Epithelial cell of esophagus (primary cell): Measurements from ENCODE around the gene CLSTN3.
"Not testable (repeated sequence)": the region's sequence is repeated elsewhere in the genome, so short reads cannot be mapped to it uniquely, and the experiment has no call there.

Experiments used
- DNase-seq: peaks from one replicate; pipeline ENCODE4 v3.0.0; 2010; ENCODE audit warnings: low read depth
- H3K4me3 ChIP-seq: 2 replicates; pipeline ENCODE4 v1.5.1; 2011; ENCODE audit warnings: mild to moderate bottlenecking, low read length, control low read depth
- TF ChIP-seq, protein P1 (sequence below): IDR thresholded peaks from 2 replicates; pipeline ENCODE4 v1.5.1; 2011; ENCODE audit warnings: low read depth, mild to moderate bottlenecking, low read length, control low read depth, inconsistent platforms; ENCODE audit not compliant: insufficient read depth; ENCODE audit errors: missing control alignments

The CLSTN3 gene

DNA sequence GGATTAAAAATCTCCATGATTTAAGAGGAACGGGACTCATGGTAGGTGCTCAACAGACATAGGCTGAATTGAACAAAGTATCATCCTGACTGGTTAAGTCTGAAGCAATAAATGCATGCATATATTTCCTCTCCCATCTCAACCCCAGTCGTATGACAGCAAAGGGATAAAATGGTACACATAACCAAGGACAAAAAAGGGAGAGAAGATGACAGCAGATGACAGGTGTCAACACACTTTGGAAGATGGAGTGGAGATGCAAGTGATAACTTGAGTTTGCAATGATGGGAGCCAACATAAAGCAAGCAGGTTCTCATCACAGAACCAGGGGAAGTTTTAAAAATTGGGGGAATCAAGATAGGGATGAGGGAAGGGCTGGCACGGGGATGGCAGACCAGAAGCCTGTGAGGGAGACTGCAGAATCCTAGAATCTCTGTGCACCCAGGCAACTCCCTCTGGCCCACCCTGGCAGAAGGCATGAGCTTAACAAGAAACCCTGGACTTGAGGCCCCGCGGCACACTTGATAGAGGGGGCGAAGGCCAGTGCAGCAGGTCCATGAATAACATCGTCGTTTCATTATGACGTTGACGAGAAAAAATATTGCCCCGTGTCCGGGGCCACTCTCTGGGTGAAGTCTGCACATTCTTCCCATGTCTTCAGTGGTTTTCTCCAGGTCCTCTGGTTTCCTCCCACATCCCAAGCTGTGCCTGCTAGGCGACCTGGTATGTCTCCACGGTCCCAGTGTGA lies 26.2 kb upstream of the CLSTN3 start:
- TF ChIP-seq, protein P1, sequence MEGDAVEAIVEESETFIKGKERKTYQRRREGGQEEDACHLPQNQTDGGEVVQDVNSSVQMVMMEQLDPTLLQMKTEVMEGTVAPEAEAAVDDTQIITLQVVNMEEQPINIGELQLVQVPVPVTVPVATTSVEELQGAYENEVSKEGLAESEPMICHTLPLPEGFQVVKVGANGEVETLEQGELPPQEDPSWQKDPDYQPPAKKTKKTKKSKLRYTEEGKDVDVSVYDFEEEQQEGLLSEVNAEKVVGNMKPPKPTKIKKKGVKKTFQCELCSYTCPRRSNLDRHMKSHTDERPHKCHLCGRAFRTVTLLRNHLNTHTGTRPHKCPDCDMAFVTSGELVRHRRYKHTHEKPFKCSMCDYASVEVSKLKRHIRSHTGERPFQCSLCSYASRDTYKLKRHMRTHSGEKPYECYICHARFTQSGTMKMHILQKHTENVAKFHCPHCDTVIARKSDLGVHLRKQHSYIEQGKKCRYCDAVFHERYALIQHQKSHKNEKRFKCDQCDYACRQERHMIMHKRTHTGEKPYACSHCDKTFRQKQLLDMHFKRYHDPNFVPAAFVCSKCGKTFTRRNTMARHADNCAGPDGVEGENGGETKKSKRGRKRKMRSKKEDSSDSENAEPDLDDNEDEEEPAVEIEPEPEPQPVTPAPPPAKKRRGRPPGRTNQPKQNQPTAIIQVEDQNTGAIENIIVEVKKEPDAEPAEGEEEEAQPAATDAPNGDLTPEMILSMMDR: no peak
- H3K4me3 ChIP-seq: no peak overlapping the region
- no peak for DNase-seq

DNA sequence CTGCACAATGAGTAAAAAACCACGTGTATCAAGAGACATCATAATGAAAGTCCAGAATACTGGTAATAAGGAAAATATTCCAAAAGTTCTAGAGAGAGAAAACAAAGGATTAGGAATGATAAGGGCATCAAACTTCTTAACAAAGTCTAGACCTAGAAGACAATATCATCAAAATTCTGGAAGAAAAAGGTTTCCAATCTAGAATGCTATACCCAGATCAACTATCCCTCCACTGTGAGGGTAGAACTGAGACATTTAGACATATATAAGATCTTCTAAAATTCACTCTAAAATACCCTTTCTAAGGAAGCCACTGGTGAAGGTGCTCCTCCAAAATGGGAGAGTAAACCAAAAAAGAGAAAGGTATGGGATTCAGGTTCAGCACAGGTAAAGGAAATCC lies 24.1 kb upstream of the CLSTN3 start:
- TF ChIP-seq, protein P1: no peak
- H3K4me3 ChIP-seq: no peak overlapping the region
- no peak for DNase-seq

DNA sequence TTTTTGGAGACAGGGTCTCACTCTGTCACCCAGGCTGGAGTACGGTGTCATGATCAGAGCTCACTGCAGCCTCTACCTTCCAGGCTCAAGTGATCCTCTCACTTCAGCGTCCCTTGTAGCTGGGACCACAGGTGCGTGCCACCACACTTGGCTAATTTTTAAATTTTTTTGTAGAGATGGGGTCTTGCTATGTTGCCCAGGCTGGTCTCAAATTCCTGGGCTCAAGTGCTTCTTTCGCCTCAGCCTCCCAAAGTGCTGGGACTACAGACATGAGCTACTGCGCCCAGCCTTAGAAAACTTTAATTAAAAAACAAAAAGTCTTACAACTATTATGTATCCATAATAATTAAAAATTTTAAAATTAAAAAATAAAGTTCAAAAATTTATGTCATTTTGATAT lies 23.0 kb upstream of the CLSTN3 start:
- DNase-seq: not testable (repeated sequence)
- peak overlapping the region; percentile 76 for H3K4me3 ChIP-seq

DNA sequence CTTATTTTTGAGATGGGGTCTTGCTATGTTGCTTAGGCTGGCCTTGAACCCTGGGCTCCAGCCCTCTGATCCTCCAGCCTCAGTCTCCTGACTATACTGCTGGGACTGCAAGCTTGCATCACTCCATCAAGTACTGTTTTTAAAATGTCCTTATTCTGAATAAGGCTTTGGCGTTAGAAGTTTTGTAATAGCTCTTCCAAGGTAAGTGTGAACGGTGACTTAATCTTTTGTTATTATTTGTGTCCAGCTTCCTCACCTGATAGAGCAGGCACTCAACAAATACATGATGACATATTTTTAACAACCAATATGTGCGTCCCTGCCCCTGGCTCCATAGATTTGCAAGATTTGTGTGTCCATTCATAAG lies 22.6 kb upstream of the CLSTN3 start:
- peak; percentile 71 for DNase-seq
- TF ChIP-seq, protein P1: no peak
- peak overlapping the region; percentile 76 for H3K4me3 ChIP-seq

DNA sequence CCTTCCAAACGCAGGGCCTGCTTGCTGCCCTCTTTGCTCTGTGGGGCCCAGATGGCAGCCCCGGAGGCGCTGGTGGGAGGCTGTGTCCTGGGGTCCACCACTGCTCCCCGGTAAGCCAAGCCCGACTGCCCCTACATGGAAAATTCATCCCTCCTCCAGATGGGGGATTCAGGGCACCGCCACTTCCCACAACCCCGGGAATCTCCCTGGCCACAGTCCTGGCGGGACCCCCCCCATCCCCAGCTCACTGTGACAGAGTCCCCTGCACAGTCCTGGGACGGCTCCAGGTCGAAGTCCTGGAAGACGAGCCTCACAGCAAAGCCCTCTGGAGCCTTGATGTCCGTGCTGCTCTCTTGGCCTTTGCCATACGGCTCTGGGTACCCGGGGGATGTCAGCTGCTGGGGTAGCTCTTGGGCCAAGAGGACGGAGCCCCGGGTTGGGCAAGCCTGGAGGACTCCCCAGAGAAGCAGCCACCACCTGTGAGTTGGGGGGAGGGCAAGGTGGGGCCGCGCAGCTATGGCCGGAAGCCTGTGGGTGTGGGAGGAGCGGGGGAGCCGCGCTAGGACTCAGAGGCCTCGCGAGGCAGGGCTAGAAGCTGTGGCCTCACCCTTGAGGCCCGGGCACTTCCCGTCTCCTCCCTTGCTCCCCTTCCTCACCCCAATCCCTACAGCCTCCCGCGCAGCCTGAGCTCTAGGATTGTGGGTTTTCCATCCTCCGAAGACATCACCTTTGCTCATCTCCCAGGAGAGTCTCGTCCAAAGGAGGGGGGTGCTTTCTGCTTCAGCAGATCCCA lies 22.0 kb upstream of the CLSTN3 start:
- DNase-seq: peak; percentile 88
- peak overlapping the region; percentile 76 for H3K4me3 ChIP-seq
- TF ChIP-seq, protein P1: no peak

DNA sequence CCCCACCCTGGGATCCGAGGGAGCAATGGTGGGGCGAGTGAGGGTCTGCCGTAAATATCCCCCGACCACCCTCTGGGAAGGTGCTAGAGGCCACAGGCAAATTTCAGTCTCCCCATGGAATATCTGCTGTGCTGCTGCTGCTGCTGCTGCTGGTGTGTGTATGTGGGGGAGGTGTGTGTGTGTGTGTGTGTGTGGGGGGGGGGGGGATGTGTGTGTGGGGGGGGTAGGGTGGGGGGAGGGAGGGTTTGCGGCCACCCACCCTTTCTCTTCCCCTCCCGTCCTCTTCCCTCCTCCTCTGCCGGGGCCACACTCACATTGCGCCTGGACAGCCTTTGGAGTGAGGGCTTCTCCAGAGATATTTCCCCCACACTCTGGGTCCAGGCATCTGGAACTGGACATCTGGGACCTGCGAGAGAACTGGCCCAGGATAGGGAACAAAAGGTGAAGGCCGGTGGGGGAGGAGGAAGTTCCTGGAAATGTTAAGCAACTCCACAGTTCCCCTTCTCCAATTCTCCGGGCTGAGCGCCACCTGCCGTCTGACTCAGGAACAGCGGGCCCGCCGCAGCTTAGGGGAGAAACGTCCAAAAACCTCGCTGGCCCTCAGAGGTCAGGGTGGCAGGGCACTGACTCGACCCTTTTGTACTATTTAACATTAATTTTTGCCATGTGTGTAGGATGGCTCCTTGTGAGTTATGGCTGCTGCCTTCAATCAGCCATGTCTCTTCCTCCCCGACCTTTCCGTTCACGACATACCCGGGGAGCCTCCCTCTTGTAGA lies 21.2 kb upstream of the CLSTN3 start, which contains the start of gene C1RL:
C1RL (minus strand) TSS at position 419 of the 776 bp plus-strand sequence; CDS start at position 385, 34 bp downstream.
- H3K4me3 ChIP-seq: peak within 1 kb of the TSS; percentile 76
- DNase-seq: peak; percentile 78
- TF ChIP-seq, protein P1: peak; percentile 94

DNA sequence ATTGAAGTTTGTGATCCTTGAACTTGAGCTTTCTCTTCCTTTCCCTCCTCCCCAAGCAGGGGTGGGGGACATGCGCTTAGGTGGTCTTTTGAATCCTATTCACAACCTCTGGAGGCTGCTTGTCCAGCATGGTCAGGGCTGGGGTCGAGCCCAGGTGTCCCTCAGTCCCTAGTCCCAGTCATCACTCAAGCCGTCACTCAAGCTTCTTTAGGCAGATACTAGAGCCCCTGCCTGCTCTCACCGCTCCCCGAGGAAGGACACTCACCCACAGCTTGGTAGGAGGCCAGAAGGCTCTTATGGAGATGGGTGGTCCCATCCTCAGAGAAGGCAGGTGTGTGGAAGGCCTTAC lies 20.6 kb upstream of the CLSTN3 start:
- TF ChIP-seq, protein P1: no peak
- H3K4me3 ChIP-seq: peak overlapping the region; percentile 76
- no peak for DNase-seq
